ENCODE data around the gene ODR4.

DNA sequence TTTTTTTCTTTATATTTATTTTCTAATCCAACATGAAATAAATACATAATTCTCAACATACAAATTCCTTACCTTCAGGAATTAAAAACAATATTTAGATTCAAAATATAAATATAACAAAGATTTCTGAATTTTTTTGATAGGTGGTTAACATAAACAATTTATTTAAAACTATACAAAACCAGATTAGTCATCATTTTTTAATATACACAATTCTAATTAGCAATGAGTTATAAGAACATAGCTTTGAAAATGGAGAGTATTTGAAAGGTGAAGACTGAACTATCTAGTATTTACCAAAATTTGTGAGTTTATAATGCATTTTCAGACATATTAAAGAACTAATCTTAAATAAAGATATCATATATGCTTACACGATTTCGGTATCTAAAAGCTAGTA, 38.1 kb upstream of the ODR4 start:
- TF ChIP-seq POLR2A (IDR thresholded peaks at IDR 0.05): no peak
- no peak for TF ChIP-seq CTCF (IDR thresholded peaks at IDR 0.05)
- TF ChIP-seq EP300 (IDR thresholded peaks at IDR 0.05): no peak
- TF ChIP-seq POLR2AphosphoS5 (IDR thresholded peaks at IDR 0.05): no peak

Data from gastroesophageal sphincter (tissue), 3 donors.